OCI-LY1 (cell line): ENCODE data around the gene ADAMTS14.

ENCODE experiments used
- H2AFZ ChIP-seq: fragments of 200-600 bp; sonication (generic), shearing (Covaris generic); 2 replicates; pipeline ENCODE4 v1.6.0; 2014; ENCODE audit warnings: antibody characterized with exemption, mild to moderate bottlenecking, low read length
- H3F3A ChIP-seq: fragments of 200-600 bp; sonication (generic), shearing (Covaris generic); 2 replicates; pipeline ENCODE4 v1.6.0; 2014; ENCODE audit warnings: mild to moderate bottlenecking, antibody characterized with exemption, low read length, moderate library complexity; ENCODE audit not compliant: insufficient read depth
- H3K27ac ChIP-seq: fragments of 200-600 bp; sonication (generic); 2 replicates; pipeline ENCODE4 v1.5.1; 2014; ENCODE audit warnings: low read length, mixed run types, mild to moderate bottlenecking, low read depth; ENCODE audit not compliant: poor library complexity, severe bottlenecking
- H3K27me3 ChIP-seq: fragments of 200-600 bp; sonication (generic); 2 replicates; pipeline ENCODE4 v1.6.0; 2014; ENCODE audit warnings: antibody characterized with exemption, mild to moderate bottlenecking, low read length, moderate library complexity; ENCODE audit not compliant: insufficient read depth
- H3K36me3 ChIP-seq: fragments of 200-600 bp; sonication (generic); 2 replicates; pipeline ENCODE4 v1.6.1; 2014; ENCODE audit warnings: mild to moderate bottlenecking, antibody characterized with exemption, low read length, moderate library complexity, mixed read lengths; ENCODE audit not compliant: insufficient read depth
- H3K4me1 ChIP-seq: fragments of 200-600 bp; sonication (generic); 2 replicates; pipeline ENCODE4 v1.5.1; 2014; ENCODE audit warnings: mild to moderate bottlenecking, low read length, moderate library complexity; ENCODE audit not compliant: insufficient read depth, severe bottlenecking
- H3K4me2 ChIP-seq: fragments of 200-600 bp; sonication (generic), shearing (Covaris generic); 2 replicates; pipeline ENCODE4 v1.6.1; 2014; ENCODE audit warnings: low read length
- H3K4me3 ChIP-seq: fragments of 200-600 bp; sonication (generic); 2 replicates; pipeline ENCODE4 v1.5.1; 2014; ENCODE audit warnings: low read length, low read depth, mild to moderate bottlenecking, mixed read lengths; ENCODE audit not compliant: poor library complexity, severe bottlenecking
- H3K79me2 ChIP-seq: fragments of 200-600 bp; shearing (Covaris generic); 2 replicates; pipeline ENCODE4 v1.6.1; 2016; ENCODE audit warnings: mixed run types, low read length, mixed read lengths; ENCODE audit not compliant: insufficient read depth
- H3K9ac ChIP-seq: fragments of 200-600 bp; sonication (generic), shearing (Covaris generic); 2 replicates; pipeline ENCODE4 v1.6.1; 2014; ENCODE audit warnings: mild to moderate bottlenecking, low read length, mixed read lengths
- H3K9me2 ChIP-seq: fragments of 200-600 bp; sonication (generic), shearing (Covaris generic); 2 replicates; pipeline ENCODE4 v1.6.1; 2014; ENCODE audit warnings: low read depth, mild to moderate bottlenecking, low read length, mixed read lengths
- H3K9me3 ChIP-seq: fragments of 200-600 bp; shearing (Covaris generic); 2 replicates; pipeline ENCODE4 v1.6.1; 2014; ENCODE audit warnings: low read length, mixed read lengths
- H4K20me1 ChIP-seq: fragments of 200-600 bp; sonication (generic), shearing (Covaris generic); 2 replicates; pipeline ENCODE4 v1.6.0; 2016; ENCODE audit warnings: mild to moderate bottlenecking, low read length; ENCODE audit not compliant: insufficient read depth
- EZH2 ChIP-seq: fragments of 200-600 bp; sonication (generic), shearing (Covaris generic); IDR thresholded peaks from 2 replicates; pipeline ENCODE4 v1.8.0; 2017; ENCODE audit warnings: borderline replicate concordance, mixed run types, mild to moderate bottlenecking, antibody characterized with exemption, low read length, moderate library complexity, mixed read lengths
- TF ChIP-seq, protein P1 (sequence below): fragments of 200-600 bp; sonication (generic), shearing (Covaris generic); IDR thresholded peaks from 2 replicates; pipeline ENCODE4 v1.5.1; 2017; ENCODE audit warnings: mild to moderate bottlenecking, antibody characterized with exemption, low read length, moderate library complexity, mixed read lengths

The ADAMTS14 gene

DNA sequence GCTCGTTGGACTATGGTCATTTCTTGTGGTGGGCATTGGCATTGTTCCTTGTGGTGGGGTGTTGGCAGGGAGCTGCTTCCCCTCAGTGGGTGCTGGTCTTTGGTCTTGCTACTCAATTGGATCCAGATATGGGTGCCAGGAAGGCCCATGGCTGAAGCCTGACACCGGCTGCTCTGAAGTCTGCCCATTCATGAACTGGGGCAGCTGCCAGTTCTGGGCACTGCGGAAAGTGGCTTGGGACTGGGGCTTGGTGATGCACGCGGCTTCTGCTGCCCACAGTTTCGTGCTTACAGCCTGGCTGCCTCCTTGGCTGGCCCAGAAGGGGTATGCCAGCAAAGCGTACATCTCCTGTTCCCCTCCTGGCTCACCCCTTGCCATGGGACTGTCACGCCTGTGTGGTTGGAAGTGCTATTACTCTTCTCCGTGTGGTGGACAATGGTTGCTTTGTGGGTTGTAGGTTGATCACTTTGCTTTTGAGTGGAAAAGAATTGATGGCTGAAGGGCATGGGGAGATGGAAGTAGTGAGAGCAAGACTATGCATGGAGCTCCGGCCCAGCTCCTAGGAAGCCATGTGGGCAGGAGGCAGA, 54.7 kb downstream of the ADAMTS14 start:
- Histone ChIP-seq H3K9me3 (no peaks in the 10 kb centered on the region), H3K4me2 (no peak overlapping the region), H3K27me3 (0 out of 2 replicates have a peak, but pooled peaks cover 5% of the 10 kb centered on the region), H3K9me2 (no peaks in the 10 kb centered on the region), H4K20me1 (no peaks in the 10 kb centered on the region), H3K79me2 (no peaks in the 10 kb centered on the region), H3K9ac (no peak overlapping the region), H3K4me3 (no peak overlapping the region), H2AFZ (no peak overlapping the region), H3F3A (no peaks in the 10 kb centered on the region), H3K36me3 (no peaks in the 10 kb centered on the region), H3K27ac (no peak overlapping the region), H3K4me1 (no peaks in the 10 kb centered on the region)
- no peak for TF ChIP-seq EZH2
- TF ChIP-seq, protein P1, sequence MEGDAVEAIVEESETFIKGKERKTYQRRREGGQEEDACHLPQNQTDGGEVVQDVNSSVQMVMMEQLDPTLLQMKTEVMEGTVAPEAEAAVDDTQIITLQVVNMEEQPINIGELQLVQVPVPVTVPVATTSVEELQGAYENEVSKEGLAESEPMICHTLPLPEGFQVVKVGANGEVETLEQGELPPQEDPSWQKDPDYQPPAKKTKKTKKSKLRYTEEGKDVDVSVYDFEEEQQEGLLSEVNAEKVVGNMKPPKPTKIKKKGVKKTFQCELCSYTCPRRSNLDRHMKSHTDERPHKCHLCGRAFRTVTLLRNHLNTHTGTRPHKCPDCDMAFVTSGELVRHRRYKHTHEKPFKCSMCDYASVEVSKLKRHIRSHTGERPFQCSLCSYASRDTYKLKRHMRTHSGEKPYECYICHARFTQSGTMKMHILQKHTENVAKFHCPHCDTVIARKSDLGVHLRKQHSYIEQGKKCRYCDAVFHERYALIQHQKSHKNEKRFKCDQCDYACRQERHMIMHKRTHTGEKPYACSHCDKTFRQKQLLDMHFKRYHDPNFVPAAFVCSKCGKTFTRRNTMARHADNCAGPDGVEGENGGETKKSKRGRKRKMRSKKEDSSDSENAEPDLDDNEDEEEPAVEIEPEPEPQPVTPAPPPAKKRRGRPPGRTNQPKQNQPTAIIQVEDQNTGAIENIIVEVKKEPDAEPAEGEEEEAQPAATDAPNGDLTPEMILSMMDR: no peak

DNA sequence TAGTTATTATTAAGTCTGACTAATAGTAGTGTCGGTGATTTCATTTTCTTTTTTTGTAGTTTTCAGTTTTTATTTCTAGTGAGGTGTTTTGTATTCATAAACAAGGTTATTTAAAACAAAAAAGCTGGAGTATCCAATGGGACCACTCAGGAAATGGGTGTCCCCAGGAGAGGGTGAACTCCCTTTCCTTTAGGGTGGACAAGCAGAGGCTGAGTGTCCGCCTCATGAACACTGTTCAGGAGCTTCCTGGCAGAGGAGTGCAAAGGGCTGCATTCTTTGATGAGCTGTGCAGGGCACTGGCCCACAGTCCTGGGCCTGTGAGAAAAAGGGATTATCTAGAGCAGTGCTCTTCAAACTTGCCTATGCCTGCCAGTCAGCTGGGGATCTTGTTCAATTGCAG, 56.0 kb downstream of the ADAMTS14 start:
- Histone ChIP-seq H3K9ac (no peak overlapping the region), H3F3A (no peaks in the 10 kb centered on the region), H3K27me3 (0 out of 2 replicates have a peak, but pooled peaks cover 5% of the 10 kb centered on the region), H3K4me2 (no peak overlapping the region), H3K9me3 (no peaks in the 10 kb centered on the region), H2AFZ (no peak overlapping the region), H3K36me3 (no peaks in the 10 kb centered on the region), H4K20me1 (no peaks in the 10 kb centered on the region), H3K4me3 (no peak overlapping the region), H3K79me2 (no peaks in the 10 kb centered on the region), H3K9me2 (no peaks in the 10 kb centered on the region), H3K4me1 (no peaks in the 10 kb centered on the region), H3K27ac (no peak overlapping the region)
- TF ChIP-seq, protein P1: no peak
- no peak for TF ChIP-seq EZH2

DNA sequence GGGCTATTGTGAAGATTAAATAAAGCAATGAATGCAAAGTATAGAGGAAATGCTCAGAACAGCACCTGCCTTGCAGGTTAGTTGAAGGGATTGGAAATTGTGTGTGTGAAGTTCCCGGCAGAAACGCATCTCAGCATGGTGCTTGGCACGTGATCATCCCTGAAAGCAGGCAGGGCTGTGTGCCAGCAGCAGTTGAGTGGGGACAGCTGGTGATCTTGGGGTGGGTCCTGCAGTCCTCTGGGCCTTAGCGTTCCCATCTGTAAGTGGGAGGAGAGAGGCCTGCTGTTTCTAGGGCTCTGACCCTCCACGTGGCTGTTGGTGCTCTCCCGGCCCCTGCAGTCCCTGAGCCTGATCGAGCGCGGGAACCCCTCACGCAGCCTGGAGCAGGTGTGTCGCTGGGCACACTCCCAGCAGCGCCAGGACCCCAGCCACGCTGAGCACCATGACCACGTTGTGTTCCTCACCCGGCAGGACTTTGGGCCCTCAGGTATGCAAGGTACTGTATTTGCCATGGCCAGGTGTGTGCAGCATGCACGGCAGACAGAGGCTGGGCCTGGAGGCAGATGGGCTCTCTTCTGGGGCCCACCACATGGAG, 57.6 kb downstream of the ADAMTS14 start:
- TF ChIP-seq, protein P1: no peak
- TF ChIP-seq EZH2: no peak
- Histone ChIP-seq H3K36me3 (no peaks in the 10 kb centered on the region), H3K27ac (no peak overlapping the region), H3K9me2 (no peaks in the 10 kb centered on the region), H2AFZ (no peak overlapping the region), H3K9me3 (no peaks in the 10 kb centered on the region), H3K4me1 (no peaks in the 10 kb centered on the region), H4K20me1 (no peaks in the 10 kb centered on the region), H3K9ac (no peak overlapping the region), H3F3A (no peaks in the 10 kb centered on the region), H3K27me3 (0 out of 2 replicates have a peak, but pooled peaks cover 4% of the 10 kb centered on the region), H3K4me2 (no peak overlapping the region), H3K4me3 (no peak overlapping the region), H3K79me2 (no peaks in the 10 kb centered on the region)
